ENCODE measurements around the gene CLSTN2. TPM values are rescaled to one million over a fixed set of nuclear protein-coding genes. Genes with fewer than 3 reads are reported as not detected.

CLSTN2 gene
- total and polyA plus RNA-seq, 2 of the 8 experiments (the other 6 are each of a cell fraction or from before 2014, with no cell fraction given) = 0.39 to 0.52 TPM

DNA sequence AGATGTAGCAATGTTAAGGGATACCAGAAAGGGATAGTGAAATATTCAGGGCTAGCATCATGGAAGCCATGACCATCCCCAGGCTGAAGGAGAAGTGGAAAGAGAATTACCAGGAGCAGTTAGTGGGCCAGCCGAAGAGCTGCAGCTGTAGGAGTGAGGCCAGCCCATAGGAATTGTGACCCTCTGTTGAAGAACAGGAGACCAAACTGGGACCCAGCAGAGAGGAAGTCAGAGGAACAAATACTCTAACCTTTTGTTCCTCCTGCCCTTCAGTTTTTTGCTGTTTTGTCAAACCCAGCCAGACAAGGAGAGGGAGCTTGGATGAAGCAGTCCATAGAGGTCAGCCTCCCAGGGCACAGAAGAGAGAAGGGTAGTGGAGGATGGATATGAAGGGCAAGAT is 115.4 kb downstream of the CLSTN2 start (continued):
- TF ChIP-seq, protein P1, sequence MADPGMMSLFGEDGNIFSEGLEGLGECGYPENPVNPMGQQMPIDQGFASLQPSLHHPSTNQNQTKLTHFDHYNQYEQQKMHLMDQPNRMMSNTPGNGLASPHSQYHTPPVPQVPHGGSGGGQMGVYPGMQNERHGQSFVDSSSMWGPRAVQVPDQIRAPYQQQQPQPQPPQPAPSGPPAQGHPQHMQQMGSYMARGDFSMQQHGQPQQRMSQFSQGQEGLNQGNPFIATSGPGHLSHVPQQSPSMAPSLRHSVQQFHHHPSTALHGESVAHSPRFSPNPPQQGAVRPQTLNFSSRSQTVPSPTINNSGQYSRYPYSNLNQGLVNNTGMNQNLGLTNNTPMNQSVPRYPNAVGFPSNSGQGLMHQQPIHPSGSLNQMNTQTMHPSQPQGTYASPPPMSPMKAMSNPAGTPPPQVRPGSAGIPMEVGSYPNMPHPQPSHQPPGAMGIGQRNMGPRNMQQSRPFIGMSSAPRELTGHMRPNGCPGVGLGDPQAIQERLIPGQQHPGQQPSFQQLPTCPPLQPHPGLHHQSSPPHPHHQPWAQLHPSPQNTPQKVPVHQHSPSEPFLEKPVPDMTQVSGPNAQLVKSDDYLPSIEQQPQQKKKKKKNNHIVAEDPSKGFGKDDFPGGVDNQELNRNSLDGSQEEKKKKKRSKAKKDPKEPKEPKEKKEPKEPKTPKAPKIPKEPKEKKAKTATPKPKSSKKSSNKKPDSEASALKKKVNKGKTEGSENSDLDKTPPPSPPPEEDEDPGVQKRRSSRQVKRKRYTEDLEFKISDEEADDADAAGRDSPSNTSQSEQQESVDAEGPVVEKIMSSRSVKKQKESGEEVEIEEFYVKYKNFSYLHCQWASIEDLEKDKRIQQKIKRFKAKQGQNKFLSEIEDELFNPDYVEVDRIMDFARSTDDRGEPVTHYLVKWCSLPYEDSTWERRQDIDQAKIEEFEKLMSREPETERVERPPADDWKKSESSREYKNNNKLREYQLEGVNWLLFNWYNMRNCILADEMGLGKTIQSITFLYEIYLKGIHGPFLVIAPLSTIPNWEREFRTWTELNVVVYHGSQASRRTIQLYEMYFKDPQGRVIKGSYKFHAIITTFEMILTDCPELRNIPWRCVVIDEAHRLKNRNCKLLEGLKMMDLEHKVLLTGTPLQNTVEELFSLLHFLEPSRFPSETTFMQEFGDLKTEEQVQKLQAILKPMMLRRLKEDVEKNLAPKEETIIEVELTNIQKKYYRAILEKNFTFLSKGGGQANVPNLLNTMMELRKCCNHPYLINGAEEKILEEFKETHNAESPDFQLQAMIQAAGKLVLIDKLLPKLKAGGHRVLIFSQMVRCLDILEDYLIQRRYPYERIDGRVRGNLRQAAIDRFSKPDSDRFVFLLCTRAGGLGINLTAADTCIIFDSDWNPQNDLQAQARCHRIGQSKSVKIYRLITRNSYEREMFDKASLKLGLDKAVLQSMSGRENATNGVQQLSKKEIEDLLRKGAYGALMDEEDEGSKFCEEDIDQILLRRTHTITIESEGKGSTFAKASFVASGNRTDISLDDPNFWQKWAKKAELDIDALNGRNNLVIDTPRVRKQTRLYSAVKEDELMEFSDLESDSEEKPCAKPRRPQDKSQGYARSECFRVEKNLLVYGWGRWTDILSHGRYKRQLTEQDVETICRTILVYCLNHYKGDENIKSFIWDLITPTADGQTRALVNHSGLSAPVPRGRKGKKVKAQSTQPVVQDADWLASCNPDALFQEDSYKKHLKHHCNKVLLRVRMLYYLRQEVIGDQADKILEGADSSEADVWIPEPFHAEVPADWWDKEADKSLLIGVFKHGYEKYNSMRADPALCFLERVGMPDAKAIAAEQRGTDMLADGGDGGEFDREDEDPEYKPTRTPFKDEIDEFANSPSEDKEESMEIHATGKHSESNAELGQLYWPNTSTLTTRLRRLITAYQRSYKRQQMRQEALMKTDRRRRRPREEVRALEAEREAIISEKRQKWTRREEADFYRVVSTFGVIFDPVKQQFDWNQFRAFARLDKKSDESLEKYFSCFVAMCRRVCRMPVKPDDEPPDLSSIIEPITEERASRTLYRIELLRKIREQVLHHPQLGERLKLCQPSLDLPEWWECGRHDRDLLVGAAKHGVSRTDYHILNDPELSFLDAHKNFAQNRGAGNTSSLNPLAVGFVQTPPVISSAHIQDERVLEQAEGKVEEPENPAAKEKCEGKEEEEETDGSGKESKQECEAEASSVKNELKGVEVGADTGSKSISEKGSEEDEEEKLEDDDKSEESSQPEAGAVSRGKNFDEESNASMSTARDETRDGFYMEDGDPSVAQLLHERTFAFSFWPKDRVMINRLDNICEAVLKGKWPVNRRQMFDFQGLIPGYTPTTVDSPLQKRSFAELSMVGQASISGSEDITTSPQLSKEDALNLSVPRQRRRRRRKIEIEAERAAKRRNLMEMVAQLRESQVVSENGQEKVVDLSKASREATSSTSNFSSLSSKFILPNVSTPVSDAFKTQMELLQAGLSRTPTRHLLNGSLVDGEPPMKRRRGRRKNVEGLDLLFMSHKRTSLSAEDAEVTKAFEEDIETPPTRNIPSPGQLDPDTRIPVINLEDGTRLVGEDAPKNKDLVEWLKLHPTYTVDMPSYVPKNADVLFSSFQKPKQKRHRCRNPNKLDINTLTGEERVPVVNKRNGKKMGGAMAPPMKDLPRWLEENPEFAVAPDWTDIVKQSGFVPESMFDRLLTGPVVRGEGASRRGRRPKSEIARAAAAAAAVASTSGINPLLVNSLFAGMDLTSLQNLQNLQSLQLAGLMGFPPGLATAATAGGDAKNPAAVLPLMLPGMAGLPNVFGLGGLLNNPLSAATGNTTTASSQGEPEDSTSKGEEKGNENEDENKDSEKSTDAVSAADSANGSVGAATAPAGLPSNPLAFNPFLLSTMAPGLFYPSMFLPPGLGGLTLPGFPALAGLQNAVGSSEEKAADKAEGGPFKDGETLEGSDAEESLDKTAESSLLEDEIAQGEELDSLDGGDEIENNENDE (IDR thresholded peaks at IDR 0.05; ENCODE audit: insufficient replicate concordance, low read length) = no peak
- TF ChIP-seq TAF1 (IDR thresholded peaks at IDR 0.05; ENCODE audit: low read depth, low read length) (no peak), SUZ12 (IDR thresholded peaks at IDR 0.05; ENCODE audit: low read length) (no peak), RBBP5 (IDR thresholded peaks at IDR 0.05; ENCODE audit: borderline replicate concordance, low read depth, low read length) (no peak), POU5F1 (IDR thresholded peaks at IDR 0.05; ENCODE audit: low read depth, low read length) (no peak), RFX5 (IDR thresholded peaks at IDR 0.05; ENCODE audit: borderline replicate concordance, low read depth, low read length) (no peak), KDM5A (IDR thresholded peaks at IDR 0.05; ENCODE audit: low read length) (no peak)
- TF ChIP-seq, protein P2, sequence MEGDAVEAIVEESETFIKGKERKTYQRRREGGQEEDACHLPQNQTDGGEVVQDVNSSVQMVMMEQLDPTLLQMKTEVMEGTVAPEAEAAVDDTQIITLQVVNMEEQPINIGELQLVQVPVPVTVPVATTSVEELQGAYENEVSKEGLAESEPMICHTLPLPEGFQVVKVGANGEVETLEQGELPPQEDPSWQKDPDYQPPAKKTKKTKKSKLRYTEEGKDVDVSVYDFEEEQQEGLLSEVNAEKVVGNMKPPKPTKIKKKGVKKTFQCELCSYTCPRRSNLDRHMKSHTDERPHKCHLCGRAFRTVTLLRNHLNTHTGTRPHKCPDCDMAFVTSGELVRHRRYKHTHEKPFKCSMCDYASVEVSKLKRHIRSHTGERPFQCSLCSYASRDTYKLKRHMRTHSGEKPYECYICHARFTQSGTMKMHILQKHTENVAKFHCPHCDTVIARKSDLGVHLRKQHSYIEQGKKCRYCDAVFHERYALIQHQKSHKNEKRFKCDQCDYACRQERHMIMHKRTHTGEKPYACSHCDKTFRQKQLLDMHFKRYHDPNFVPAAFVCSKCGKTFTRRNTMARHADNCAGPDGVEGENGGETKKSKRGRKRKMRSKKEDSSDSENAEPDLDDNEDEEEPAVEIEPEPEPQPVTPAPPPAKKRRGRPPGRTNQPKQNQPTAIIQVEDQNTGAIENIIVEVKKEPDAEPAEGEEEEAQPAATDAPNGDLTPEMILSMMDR (IDR thresholded peaks at IDR 0.05; ENCODE audit: control extremely low read depth in 1 of 3, insufficient read depth in 1 of 3, low read depth in 1 of 3, low read length in 3 of 3) = no peak
- TF ChIP-seq, protein P3, sequence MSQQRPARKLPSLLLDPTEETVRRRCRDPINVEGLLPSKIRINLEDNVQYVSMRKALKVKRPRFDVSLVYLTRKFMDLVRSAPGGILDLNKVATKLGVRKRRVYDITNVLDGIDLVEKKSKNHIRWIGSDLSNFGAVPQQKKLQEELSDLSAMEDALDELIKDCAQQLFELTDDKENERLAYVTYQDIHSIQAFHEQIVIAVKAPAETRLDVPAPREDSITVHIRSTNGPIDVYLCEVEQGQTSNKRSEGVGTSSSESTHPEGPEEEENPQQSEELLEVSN (IDR thresholded peaks at IDR 0.05) = no peak

Data from H1 (cell line).